AG04450 (cell line): ENCODE data around the gene PSAP. TPM values are rescaled to one million over a fixed set of nuclear protein-coding genes. Genes with fewer than 3 reads are reported as not detected.

Source experiments
- CTCF ChIA-PET: fragments of 300-600, 350-600 bp; formaldehyde crosslinking; extraction: SDS; loops from one replicate; lab custom pipeline; 2022; ENCODE audit warnings: antibody characterized with exemption, inconsistent platforms; lab: Charles Lee
- POLR2A ChIA-PET: fragments of 350-600 bp; formaldehyde crosslinking; extraction: SDS; loops from one replicate; lab custom pipeline; 2021; ENCODE audit warnings: antibody characterized with exemption, inconsistent platforms; lab: Yijun Ruan, JAX
- DNase-seq: peaks from one replicate; pipeline ENCODE4 v3.0.0-alpha.2; 2011; ENCODE audit warnings: low read depth, low spot score
- H3K27ac ChIP-seq: one replicate; pipeline ENCODE4 v1.5.1; 2012; ENCODE audit warnings: low read depth, low read length, control low read depth
- H3K27me3 ChIP-seq: one replicate; pipeline ENCODE4 v1.6.0; 2012; ENCODE audit warnings: low read length; ENCODE audit not compliant: control insufficient read depth, insufficient read depth
- H3K4me3 ChIP-seq: 2 replicates; pipeline ENCODE4 v1.5.1; 2011; ENCODE audit warnings: mild to moderate bottlenecking, low read depth, low read length, control low read depth
- H3K9me3 ChIP-seq: 2 replicates; pipeline ENCODE4 v1.5.1; 2012; ENCODE audit warnings: low read length; ENCODE audit not compliant: control insufficient read depth, insufficient read depth
- CTCF ChIP-seq: IDR thresholded peaks from 2 replicates; pipeline ENCODE4 v1.5.1; 2011; ENCODE audit warnings: low read depth, low read length, control low read depth, inconsistent platforms
- polyA plus RNA-seq: library from polyadenylated mRNA; depleted of rRNA; stranded (reverse); fragments of >200 nt; gene quantifications from 2 replicates; pipeline ENCODE4 v1.2.3, GENCODE V29; 2011; rRNA removed
- small RNA-seq: library from RNA; depleted of rRNA; stranded (forward); fragments of <200 nt; gene quantifications from one replicate; pipeline ENCODE3, GENCODE V24; 2012; ENCODE audit warnings: low read depth; ENCODE audit not compliant: insufficient read length

Gene PSAP
- polyA plus RNA-seq, 1 experiment, result 1,594 TPM

DNA sequence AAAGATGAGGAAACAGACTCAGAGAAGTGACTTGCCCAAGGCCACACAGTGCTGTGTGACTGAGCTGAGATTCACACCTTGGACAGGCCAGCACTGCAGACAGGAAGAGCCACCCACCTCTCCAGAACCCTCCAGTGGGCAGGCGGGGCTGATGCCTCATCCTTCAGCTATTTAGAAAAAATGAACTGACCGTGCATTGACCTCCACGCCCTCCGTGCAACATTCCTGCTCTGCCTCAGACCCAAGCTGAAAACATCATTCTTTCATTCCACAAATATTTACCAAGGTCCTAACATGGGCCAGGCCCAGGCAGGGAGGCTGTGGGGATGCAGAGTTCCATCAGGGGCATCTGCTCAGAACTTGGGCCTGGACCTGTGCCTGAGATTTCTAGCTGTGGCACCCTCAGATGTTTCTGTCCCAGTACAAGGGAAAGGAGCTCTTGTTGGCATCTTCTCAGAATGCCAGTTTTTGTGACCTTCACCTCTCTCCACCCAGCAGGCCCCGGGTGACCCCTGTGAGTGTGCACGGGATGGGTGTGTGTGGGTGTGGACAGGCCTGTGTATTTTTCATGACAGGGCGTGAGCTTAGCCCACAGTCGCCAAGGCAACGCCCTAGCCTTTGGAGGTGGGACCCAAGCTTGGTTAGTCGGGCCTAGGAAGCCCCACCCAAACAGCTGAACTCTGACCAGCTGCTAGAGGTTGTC lies 84.2 kb downstream of the PSAP start:
- ChIA-PET POLR2A (interaction anchor here (0.7 to 1.8 kb wide), 11 partner anchors 9 to 104 kb away, joined by 3 to 8 read pairs (median 4); no protein-coding TSS in a partner anchor), CTCF (interaction anchor here (1.0 to 1.9 kb wide), 6 partner anchors 9 to 451 kb away, joined by 3 to 9 read pairs (median 4); no protein-coding TSS in a partner anchor)
- no peak for TF ChIP-seq CTCF
- H3K27me3 ChIP-seq, result no peaks in the 10 kb centered on the region
- H3K27ac ChIP-seq, result peak overlapping the region; percentile 95
- peak; percentile 86 for DNase-seq
- H3K4me3 ChIP-seq, result no peak overlapping the region; the same call in 1 of the 2 replicates
- no peaks in the 10 kb centered on the region; the same call in 1 of the 2 replicates for H3K9me3 ChIP-seq

Small RNA genes within 50 kb of the gene (small RNA-seq; reads per million reads assigned to genes)
- gene MIR7152, result not detected
- gene RNU7-38P, result 0.81 reads per million

Other genes starting within 250 kb of the PSAP start
- 0.01 TPM in 1 of 2 replicates, not detected in the other for gene C10orf105, start 131.5 kb downstream of the PSAP start, polyA plus RNA-seq
- 22.1 and 32.1 TPM in 2 replicates for gene VSIR, start 77.7 kb downstream of the PSAP start, polyA plus RNA-seq
- gene CHST3, start 113.1 kb upstream of the PSAP start, polyA plus RNA-seq, result 4.6 and 5.0 TPM in 2 replicates
- 0.02 and 0.16 TPM in 2 replicates for gene SPOCK2, start 237.3 kb upstream of the PSAP start, polyA plus RNA-seq